Measurements from ENCODE around the gene BNC2.

Gene BNC2

GRCh38 chr9:16680975-16681651, 189.4 kb downstream of the BNC2 start:
- TF ChIP-seq CTCF (IDR thresholded peaks at IDR 0.05; ENCODE audit: insufficient read depth, low read depth, low read length, missing control alignments): no peak
- no peak overlapping the region for H3K4me3 ChIP-seq (ENCODE audit: low read depth, low read length)
- no peak for DNase-seq (ENCODE audit: low read depth)

GRCh38 chr9:16680541-16680940, 189.9 kb downstream of the BNC2 start:
- no peak for TF ChIP-seq CTCF (IDR thresholded peaks at IDR 0.05; ENCODE audit: insufficient read depth, low read depth, low read length, missing control alignments)
- DNase-seq (ENCODE audit: low read depth): no peak
- no peak overlapping the region for H3K4me3 ChIP-seq (ENCODE audit: low read depth, low read length)

GRCh38 chr9:16679327-16679821, 191.1 kb downstream of the BNC2 start:
- no peak overlapping the region for H3K4me3 ChIP-seq (ENCODE audit: low read depth, low read length)
- no peak for TF ChIP-seq CTCF (IDR thresholded peaks at IDR 0.05; ENCODE audit: insufficient read depth, low read depth, low read length, missing control alignments)
- DNase-seq (ENCODE audit: low read depth): no peak

- DNase-seq (ENCODE audit: low read depth): no peak
- no peak for TF ChIP-seq CTCF (IDR thresholded peaks at IDR 0.05; ENCODE audit: insufficient read depth, low read depth, low read length, missing control alignments)
- no peak overlapping the region for H3K4me3 ChIP-seq (ENCODE audit: low read depth, low read length)
Measured at GRCh38 chr9:16676519-16676918, 194.0 kb downstream of the BNC2 start.

GRCh38 chr9:16675131-16675530, 195.3 kb downstream of the BNC2 start:
- TF ChIP-seq CTCF (IDR thresholded peaks at IDR 0.05; ENCODE audit: insufficient read depth, low read depth, low read length, missing control alignments): no peak
- DNase-seq (ENCODE audit: low read depth): no peak
- no peak overlapping the region for H3K4me3 ChIP-seq (ENCODE audit: low read depth, low read length)

- no peak for DNase-seq (ENCODE audit: low read depth)
- TF ChIP-seq CTCF (IDR thresholded peaks at IDR 0.05; ENCODE audit: insufficient read depth, low read depth, low read length, missing control alignments): no peak
- no peak overlapping the region for H3K4me3 ChIP-seq (ENCODE audit: low read depth, low read length)
Measured at GRCh38 chr9:16673171-16673570, 197.3 kb downstream of the BNC2 start.

- no peak overlapping the region for H3K4me3 ChIP-seq (ENCODE audit: low read depth, low read length)
- no peak for DNase-seq (ENCODE audit: low read depth)
- no peak for TF ChIP-seq CTCF (IDR thresholded peaks at IDR 0.05; ENCODE audit: insufficient read depth, low read depth, low read length, missing control alignments)
Measured at GRCh38 chr9:16672501-16672900, 198.0 kb downstream of the BNC2 start.

Measured in GM12865 (cell line).